AG04449 (cell line): ENCODE data around the gene FRMPD4.

Experiments
- CTCF ChIA-PET: fragments of 350-600 bp; formaldehyde crosslinking; extraction: SDS; loops from one replicate; lab custom pipeline; 2021; ENCODE audit warnings: antibody characterized with exemption; lab: Yijun Ruan, JAX
- POLR2A ChIA-PET: fragments of 400-600, 350-600 bp; formaldehyde crosslinking; extraction: SDS; loops from one replicate; lab custom pipeline; 2020; ENCODE audit warnings: antibody characterized with exemption, inconsistent platforms; lab: Yijun Ruan, JAX
- DNase-seq: peaks from one replicate; pipeline ENCODE4 v3.0.0-alpha.2; 2010; ENCODE audit warnings: low read depth, low spot score
- H3K4me3 ChIP-seq: 2 replicates; pipeline ENCODE4 v1.5.1; 2011; ENCODE audit warnings: low read depth, mild to moderate bottlenecking, control low read depth, low read length
- TF ChIP-seq, protein P1 (sequence below): IDR thresholded peaks from one replicate; pipeline ENCODE4 v1.5.1; 2011; ENCODE audit warnings: mild to moderate bottlenecking, moderate library complexity, low read length, control low read depth, inconsistent platforms; ENCODE audit not compliant: insufficient read depth; ENCODE audit errors: missing control alignments

Gene FRMPD4

DNA sequence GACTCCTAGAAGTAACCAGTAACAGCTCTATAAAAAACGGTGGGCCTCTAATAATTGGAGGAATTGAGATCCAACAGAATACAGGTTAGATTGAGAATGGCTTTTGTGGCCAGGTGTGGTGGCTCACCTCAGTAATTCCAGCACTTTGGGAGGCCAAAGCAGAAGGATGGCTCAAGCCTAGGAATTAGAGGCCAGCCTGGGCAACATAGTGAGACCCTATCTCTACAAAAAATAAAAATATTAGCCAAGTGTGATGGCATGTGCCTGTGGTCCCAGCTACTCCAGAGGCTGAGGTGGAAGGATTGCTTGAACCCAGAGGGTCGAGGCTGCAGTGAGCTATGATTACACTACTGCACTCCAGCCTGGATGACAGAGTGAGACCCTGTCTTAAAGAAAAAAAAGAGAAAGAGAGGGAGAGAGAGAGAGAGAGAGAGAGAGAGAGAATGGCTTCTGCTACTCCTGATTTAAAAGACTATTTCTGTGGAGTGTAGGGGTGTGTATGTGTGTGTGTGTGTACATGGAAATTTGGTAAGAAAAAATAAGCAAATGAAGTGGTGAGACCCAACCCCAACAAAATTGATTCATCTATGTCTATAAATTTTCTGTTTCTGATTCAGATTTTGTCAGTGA lies 89.3 kb downstream of the FRMPD4 start:
- no peak for DNase-seq
- CTCF ChIA-PET = no interaction called here
- POLR2A ChIA-PET = no interaction called here
- TF ChIP-seq, protein P1, sequence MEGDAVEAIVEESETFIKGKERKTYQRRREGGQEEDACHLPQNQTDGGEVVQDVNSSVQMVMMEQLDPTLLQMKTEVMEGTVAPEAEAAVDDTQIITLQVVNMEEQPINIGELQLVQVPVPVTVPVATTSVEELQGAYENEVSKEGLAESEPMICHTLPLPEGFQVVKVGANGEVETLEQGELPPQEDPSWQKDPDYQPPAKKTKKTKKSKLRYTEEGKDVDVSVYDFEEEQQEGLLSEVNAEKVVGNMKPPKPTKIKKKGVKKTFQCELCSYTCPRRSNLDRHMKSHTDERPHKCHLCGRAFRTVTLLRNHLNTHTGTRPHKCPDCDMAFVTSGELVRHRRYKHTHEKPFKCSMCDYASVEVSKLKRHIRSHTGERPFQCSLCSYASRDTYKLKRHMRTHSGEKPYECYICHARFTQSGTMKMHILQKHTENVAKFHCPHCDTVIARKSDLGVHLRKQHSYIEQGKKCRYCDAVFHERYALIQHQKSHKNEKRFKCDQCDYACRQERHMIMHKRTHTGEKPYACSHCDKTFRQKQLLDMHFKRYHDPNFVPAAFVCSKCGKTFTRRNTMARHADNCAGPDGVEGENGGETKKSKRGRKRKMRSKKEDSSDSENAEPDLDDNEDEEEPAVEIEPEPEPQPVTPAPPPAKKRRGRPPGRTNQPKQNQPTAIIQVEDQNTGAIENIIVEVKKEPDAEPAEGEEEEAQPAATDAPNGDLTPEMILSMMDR = no peak
- H3K4me3 ChIP-seq = no peak overlapping the region

DNA sequence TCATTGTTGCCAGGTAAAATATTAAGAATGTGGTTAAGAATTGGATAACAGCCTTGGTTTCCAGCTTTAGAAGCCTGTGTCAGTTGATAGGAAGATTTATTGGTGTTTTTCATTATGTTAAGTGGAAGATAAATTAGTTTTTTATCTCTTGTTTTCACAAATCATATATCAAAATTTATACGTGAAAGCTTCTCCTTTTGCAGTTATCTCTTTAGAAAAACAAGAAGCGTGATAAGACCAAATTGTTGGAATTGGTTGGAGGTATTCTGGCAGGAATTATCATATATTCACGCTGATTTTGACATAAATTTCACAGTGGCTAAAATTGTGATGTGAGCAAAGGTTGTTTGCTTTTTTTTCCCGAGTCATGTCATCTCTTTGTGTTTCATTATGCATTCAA lies 90.6 kb downstream of the FRMPD4 start:
- H3K4me3 ChIP-seq = no peak overlapping the region
- POLR2A ChIA-PET = no interaction called here
- TF ChIP-seq, protein P1 = no peak
- no peak for DNase-seq
- CTCF ChIA-PET = no interaction called here

DNA sequence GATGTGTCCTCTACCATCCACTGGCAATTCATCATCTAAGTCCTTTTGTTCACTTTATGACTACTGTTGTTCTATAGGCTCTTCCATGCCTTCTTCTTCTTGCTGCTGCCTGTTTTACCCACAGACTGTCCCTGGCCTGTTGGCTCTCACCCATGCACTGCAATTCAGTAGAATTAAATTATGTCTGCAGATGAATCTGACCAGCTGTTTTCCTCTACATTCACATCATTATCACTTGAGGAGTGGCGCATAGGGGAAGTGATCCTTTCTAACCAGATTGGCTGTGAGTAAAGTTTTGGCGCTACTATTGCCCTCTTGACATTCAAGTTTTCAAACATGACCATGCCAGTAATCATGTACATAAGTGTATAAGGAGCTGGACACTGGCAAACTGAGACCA lies 91.7 kb downstream of the FRMPD4 start:
- ChIA-PET CTCF (no interaction called here), POLR2A (no interaction called here)
- DNase-seq = no peak
- H3K4me3 ChIP-seq = no peak overlapping the region
- TF ChIP-seq, protein P1 = no peak

DNA sequence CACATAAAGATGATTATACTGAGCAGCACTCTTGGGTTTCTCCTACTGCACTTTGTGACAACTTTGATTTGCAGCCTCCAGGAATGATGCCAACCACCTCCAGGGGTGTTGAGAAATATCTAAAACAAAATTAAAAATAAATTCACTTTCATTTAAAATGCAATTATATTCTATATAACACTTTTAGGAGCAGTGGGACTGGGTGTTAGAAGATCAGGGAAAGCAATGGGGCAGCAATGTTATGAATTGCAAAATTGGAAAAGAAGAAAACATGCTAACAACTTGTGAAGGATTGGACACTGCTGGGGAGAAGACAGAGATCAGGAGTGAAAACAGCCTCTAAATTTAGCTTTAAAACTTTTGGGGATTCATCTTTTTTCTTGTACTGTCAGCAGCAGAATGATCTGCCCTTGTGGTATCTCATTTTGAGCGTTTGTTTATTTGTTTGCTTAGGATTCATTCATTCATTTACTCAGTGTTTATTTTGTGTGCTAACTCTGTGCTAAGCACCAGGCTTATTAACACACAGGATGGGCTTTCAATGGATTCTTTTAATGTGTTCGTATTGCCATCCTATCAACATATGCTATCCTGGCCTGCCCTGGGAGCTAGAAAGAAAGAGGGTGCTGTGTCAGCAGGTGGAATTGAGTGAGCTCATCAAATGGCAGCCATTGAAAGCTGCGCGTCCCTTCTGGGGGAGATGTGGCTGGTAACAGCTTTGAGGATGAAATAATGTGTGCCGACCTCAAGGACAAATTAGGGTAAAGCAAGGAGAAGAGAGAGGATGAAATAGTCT lies 96.5 kb downstream of the FRMPD4 start:
- DNase-seq = no peak
- POLR2A ChIA-PET = no interaction called here
- TF ChIP-seq, protein P1 = no peak
- no peak overlapping the region for H3K4me3 ChIP-seq
- CTCF ChIA-PET = no interaction called here

DNA sequence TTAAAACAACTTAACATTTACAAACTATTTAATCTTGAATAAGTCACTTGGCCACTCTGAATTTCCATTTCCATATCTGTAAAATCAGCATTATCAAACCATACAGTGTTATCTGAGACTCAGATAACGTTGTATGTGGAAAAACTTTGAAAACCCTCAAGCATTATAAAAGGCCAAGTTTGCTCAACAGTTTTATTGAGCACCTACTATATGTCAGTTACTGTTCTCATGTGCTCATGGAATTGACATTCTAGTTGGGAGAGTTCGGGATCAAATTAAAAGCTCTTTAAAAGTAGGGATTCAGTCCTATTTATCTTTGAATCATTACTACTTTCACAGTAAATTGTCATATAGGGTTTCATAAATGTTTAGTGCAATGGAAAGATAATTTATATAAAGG lies 97.9 kb downstream of the FRMPD4 start:
- DNase-seq = no peak
- H3K4me3 ChIP-seq = no peak overlapping the region
- TF ChIP-seq, protein P1 = no peak
- CTCF ChIA-PET = interaction anchor here (0.9 kb wide), 1 partner anchor 13 kb away, joined by 3 read pairs; no protein-coding TSS in a partner anchor
- POLR2A ChIA-PET = no interaction called here

DNA sequence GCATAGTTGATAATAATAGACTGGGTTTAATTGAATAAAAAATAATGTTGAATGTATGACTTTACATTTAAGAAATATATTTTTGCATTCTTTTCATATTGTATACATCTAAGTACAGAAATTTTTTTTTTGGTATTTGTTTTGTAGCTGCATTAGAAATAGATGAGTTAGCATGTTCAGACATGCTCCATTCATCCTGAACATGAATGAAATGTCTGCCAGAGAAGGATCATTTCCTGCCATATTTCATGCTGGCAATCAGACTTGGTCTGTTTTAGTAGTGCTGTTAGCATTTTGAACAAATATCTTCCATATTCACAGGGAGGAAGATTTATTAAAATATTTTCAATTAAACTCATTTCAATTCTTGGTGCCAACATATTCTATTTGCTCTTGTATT lies 98.9 kb downstream of the FRMPD4 start:
- CTCF ChIA-PET = interaction anchor here (0.9 kb wide), 1 partner anchor 12 kb away, joined by 3 read pairs; no protein-coding TSS in a partner anchor
- H3K4me3 ChIP-seq = no peak overlapping the region
- no peak for DNase-seq
- TF ChIP-seq, protein P1 = no peak
- POLR2A ChIA-PET = no interaction called here
